H1 (cell line): ENCODE data around the gene NKAIN4. TPM values are rescaled to one million over a fixed set of nuclear protein-coding genes. Genes with fewer than 3 reads are reported as not detected.

Source experiments
- CTCF ChIA-PET: fragments of 300-600 bp; sonication (Branson Sonifier 250); formaldehyde crosslinking; loops from one replicate; lab custom pipeline; 2021; ENCODE audit not compliant: partially characterized antibody; lab: Charles Lee
- POLR2A ChIA-PET: fragments of 300-600 bp; sonication (Branson Sonifier 250); formaldehyde crosslinking; loops from one replicate; lab custom pipeline; 2021; ENCODE audit warnings: inconsistent platforms; ENCODE audit not compliant: partially characterized antibody; lab: Charles Lee
- DNase-seq, 2 experiments: peaks; one replicate each; pipeline versions ENCODE4 v3.0.0 to v3.0.0-alpha.2; 2010 to 2022; ENCODE audit warnings: low spot score in 2 of 2, low read depth in 1 of 2, mixed read lengths in 1 of 2
- FAIRE-seq: peaks from 2 replicates; lab custom pipeline; 2011; peaks lifted over from hg19 to GRCh38; lab: Jason Lieb, UNC
- H2AFZ ChIP-seq: 2 replicates; pipeline ENCODE4 v1.8.1; 2012; ENCODE audit warnings: low read length, inconsistent platforms
- H2AK5ac ChIP-seq: 2 replicates; pipeline ENCODE4 v1.6.1; 2013; ENCODE audit warnings: low read depth, low read length
- H2BK120ac ChIP-seq: replicated peaks from 2 replicates; pipeline ENCODE3; 2013; ENCODE audit warnings: low read depth, low read length, inconsistent platforms
- H2BK12ac ChIP-seq: 2 replicates; pipeline ENCODE4 v1.6.1; 2013; ENCODE audit warnings: low read depth, low read length
- H2BK15ac ChIP-seq: 2 replicates; pipeline ENCODE4 v1.6.1; 2013; ENCODE audit warnings: low read length
- H2BK20ac ChIP-seq: 2 replicates; pipeline ENCODE4 v1.6.1; 2013; ENCODE audit warnings: low read length
- H2BK5ac ChIP-seq: 2 replicates; pipeline ENCODE4 v1.6.1; 2013; ENCODE audit warnings: low read depth, low read length
- H3K14ac ChIP-seq: 2 replicates; pipeline ENCODE4 v1.6.1; 2013; ENCODE audit warnings: inconsistent platforms; ENCODE audit not compliant: insufficient read length
- H3K18ac ChIP-seq: 2 replicates; pipeline ENCODE4 v1.6.1; 2013; ENCODE audit warnings: low read length; ENCODE audit errors: extremely low read depth
- H3K23ac ChIP-seq: 2 replicates; pipeline ENCODE4 v1.6.1; 2013; ENCODE audit warnings: inconsistent platforms; ENCODE audit not compliant: insufficient read length
- H3K23me2 ChIP-seq: 2 replicates; pipeline ENCODE4 v1.6.1; 2013; ENCODE audit warnings: low read depth, low read length
- H3K27ac ChIP-seq: 2 replicates; pipeline ENCODE4 v1.6.1; 2011; ENCODE audit warnings: low read depth, low read length, inconsistent platforms
- H3K27me3 ChIP-seq, 4 experiments: replicated peaks in 1 of 4; 1 replicate in 1 of 4; 2 replicates in 3 of 4; pipeline versions ENCODE4 v1.6.1 to v1.8.1; 2011 to 2013; ENCODE audit warnings: low read length in 3 of 4, mild to moderate bottlenecking in 3 of 4, inconsistent platforms in 2 of 4, mixed read lengths in 2 of 4, moderate library complexity in 1 of 4; ENCODE audit not compliant: control insufficient read depth in 3 of 4, insufficient read depth in 3 of 4; ENCODE audit errors: extremely low read depth in 1 of 4
- H3K36me3 ChIP-seq, 4 experiments: 2 replicates each; pipeline versions ENCODE4 v1.6.1 to v1.8.1; 2011 to 2013; ENCODE audit warnings: mild to moderate bottlenecking in 4 of 4, low read length in 3 of 4, moderate library complexity in 2 of 4, control low read depth in 1 of 4, inconsistent platforms in 1 of 4; ENCODE audit not compliant: insufficient read depth in 4 of 4, control insufficient read depth in 2 of 4
- H3K4ac ChIP-seq: replicated peaks from 2 replicates; pipeline ENCODE3; 2013; ENCODE audit warnings: low read length, low read depth, mixed read lengths, inconsistent platforms; ENCODE audit not compliant: insufficient read length
- H3K4me1 ChIP-seq, 4 experiments: replicated peaks in 1 of 4; 1 replicate in 1 of 4; 2 replicates in 3 of 4; pipeline versions ENCODE4 v1.6.1 to v1.8.1; 2011 to 2013; ENCODE audit warnings: low read length in 3 of 4, inconsistent platforms in 2 of 4, mixed read lengths in 1 of 4; ENCODE audit not compliant: insufficient read depth in 4 of 4, control insufficient read depth in 3 of 4
- H3K4me2 ChIP-seq, 2 experiments: 2 replicates each; pipeline versions ENCODE4 v1.6.1 to v1.8.1; 2011 to 2013; ENCODE audit warnings: low read depth in 2 of 2, low read length in 2 of 2, control low read depth in 1 of 2, inconsistent platforms in 1 of 2, mild to moderate bottlenecking in 1 of 2; ENCODE audit not compliant: insufficient read depth in 1 of 2
- H3K4me3 ChIP-seq, 4 experiments: fragments of 200-600, 300-600 bp in 1 of 4; sonication (generic), shearing (Covaris generic), sonication (Bioruptor Twin) in 1 of 4; 2 replicates each; pipeline versions ENCODE4 v1.5.1 to v1.8.1; 2011 to 2016; ENCODE audit warnings: low read length in 4 of 4, low read depth in 3 of 4, control low read depth in 2 of 4, inconsistent platforms in 2 of 4, mild to moderate bottlenecking in 2 of 4, mixed read lengths in 1 of 4, moderate library complexity in 1 of 4; ENCODE audit not compliant: insufficient read depth in 2 of 4; ENCODE audit errors: extremely low read depth in 1 of 4
- H3K56ac ChIP-seq: replicated peaks from 2 replicates; pipeline ENCODE3; 2013; ENCODE audit warnings: low read depth, mild to moderate bottlenecking, mixed read lengths, low read length, inconsistent platforms; ENCODE audit not compliant: insufficient read length
- H3K79me1 ChIP-seq: 2 replicates; pipeline ENCODE4 v1.6.1; 2013; ENCODE audit warnings: low read depth, low read length, control low read depth
- H3K79me2 ChIP-seq, 2 experiments: 2 replicates each; pipeline versions ENCODE4 v1.6.1 to v1.8.1; 2012 to 2013; ENCODE audit warnings: low read length in 2 of 2, mild to moderate bottlenecking in 2 of 2, inconsistent platforms in 1 of 2; ENCODE audit not compliant: insufficient read depth in 2 of 2, control insufficient read depth in 1 of 2
- H3K9ac ChIP-seq, 4 experiments: replicated peaks in 1 of 4; 1 replicate in 1 of 4; 2 replicates in 3 of 4; pipeline versions ENCODE4 v1.6.1 to v1.8.1; 2011 to 2013; ENCODE audit warnings: low read depth in 3 of 4, low read length in 3 of 4, control low read depth in 2 of 4, mild to moderate bottlenecking in 2 of 4, moderate library complexity in 2 of 4, inconsistent platforms in 1 of 4; ENCODE audit errors: extremely low read depth in 1 of 4
- H3K9me3 ChIP-seq, 2 experiments: 2 replicates each; pipeline versions ENCODE4 v1.6.1 to v1.8.1; 2012 to 2013; ENCODE audit warnings: mild to moderate bottlenecking in 2 of 2, moderate library complexity in 2 of 2, control low read depth in 1 of 2, inconsistent platforms in 1 of 2, low read depth in 1 of 2, low read length in 1 of 2, mixed read lengths in 1 of 2; ENCODE audit not compliant: insufficient read depth in 2 of 2
- H4K20me1 ChIP-seq, 2 experiments: replicated peaks in 1 of 2; 2 replicates each; pipeline versions ENCODE3 to v1.8.1; 2011 to 2013; ENCODE audit warnings: inconsistent platforms in 2 of 2, low read length in 2 of 2, mild to moderate bottlenecking in 1 of 2; ENCODE audit not compliant: insufficient read depth in 2 of 2, control insufficient read depth in 1 of 2
- H4K5ac ChIP-seq: 2 replicates; pipeline ENCODE4 v1.6.1; 2013; ENCODE audit warnings: low read length, low read depth, mixed read lengths, inconsistent platforms; ENCODE audit not compliant: insufficient read length
- H4K8ac ChIP-seq: 2 replicates; pipeline ENCODE4 v1.8.0; 2013; ENCODE audit warnings: mild to moderate bottlenecking, moderate library complexity, low read length, inconsistent platforms; ENCODE audit not compliant: insufficient read depth; ENCODE audit errors: extremely low read depth
- H4K91ac ChIP-seq: replicated peaks from 2 replicates; pipeline ENCODE3; 2013; ENCODE audit warnings: low read length, mixed read lengths, inconsistent platforms; ENCODE audit not compliant: insufficient read length
- ASH2L ChIP-seq: fragments of 200-600, 300-600 bp; sonication (generic); IDR thresholded peaks from one replicate; pipeline ENCODE4 v1.7.1; 2017; ENCODE audit warnings: low read length
- MAFK ChIP-seq: IDR thresholded peaks from 2 replicates; pipeline ENCODE4 v1.6.1; 2012; ENCODE audit warnings: low read depth, mild to moderate bottlenecking, improper control_type of control experiment, low read length
- WGBS, 2 experiments: shearing (Covaris generic) in 1 of 2; methylation state at CpG; one replicate each; pipeline versions ENCODE4 v1.1.6 to v1.1.7; 2013 to 2015; ENCODE audit warnings: low lambda C conversion rate in 2 of 2, mixed read lengths in 2 of 2, inconsistent platforms in 1 of 2, low coverage in 1 of 2, missing lambda C conversion rate in 1 of 2; ENCODE audit not compliant: insufficient replicate concordance in 2 of 2, insufficient coverage in 1 of 2, insufficient read length in 1 of 2; ENCODE audit errors: extremely low coverage in 1 of 2, missing lambda C conversion rate in 1 of 2; 5-methylcytosine and 5-hydroxymethylcytosine counted together
- polyA plus RNA-seq, 7 experiments: library from polyadenylated mRNA; depleted of rRNA in 3 of 7; stranded (reverse) in 5 of 7; unstranded in 2 of 7; fragments of >200 nt in 5 of 7; fragments of 200-250 nt in 2 of 7; gene quantifications; 1 replicate in 5 of 7; 2 replicates in 1 of 7; 4 replicates in 1 of 7; pipeline versions ENCODE4 v1.2.1 to v1.2.3, GENCODE V29; 2011 to 2013; ENCODE audit warnings: missing spikeins in 2 of 7, mixed read lengths in 2 of 7
- total RNA-seq: library from RNA; stranded (reverse); fragmentation: NEBNext Ultra II Directional; extraction: Animal tissue kit (Norgen Biotek cat#: 25700); gene quantifications from 2 replicates; pipeline ENCODE4 v1.2.1, GENCODE V29; 2021

NKAIN4 gene
- total and polyA plus RNA-seq, 2 of the 8 experiments (the other 6 are each of a cell fraction or from before 2014, with no cell fraction given): 6.9 to 17.0 TPM

DNA sequence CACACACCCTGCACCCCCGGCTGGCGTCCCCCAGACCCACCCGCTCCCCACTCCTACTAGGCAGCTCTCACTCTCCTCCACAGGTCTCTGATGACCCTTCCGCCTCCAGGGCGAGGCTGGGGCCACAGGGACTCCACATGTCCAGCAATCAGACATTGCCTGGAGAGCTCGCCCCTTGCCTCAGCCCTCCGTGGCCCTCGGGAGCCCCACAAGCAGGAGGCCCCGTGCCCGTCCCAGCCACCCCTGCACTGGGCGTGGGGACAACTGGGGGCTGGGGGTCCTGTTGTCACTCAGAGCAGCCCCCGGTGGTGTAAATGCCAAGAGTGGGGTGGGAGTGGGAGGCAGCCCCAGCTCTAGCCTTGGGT, 40.3 kb upstream of the NKAIN4 start:
- Histone ChIP-seq H3K4ac (peak overlapping the region; percentile 91), H4K5ac (peak overlapping the region; percentile 30), H3K23ac (no peak overlapping the region), H2BK12ac (peak overlapping the region; percentile 95; the same call in 1 of the 2 replicates), H2BK20ac (0 out of 2 replicates have a peak overlapping the region, but pooled peaks have one; percentile 48), H3K27ac (no peak overlapping the region), H2BK120ac (peak overlapping the region; percentile 43), H2BK5ac (peak overlapping the region; percentile 78; the same call in 1 of the 2 replicates), H2BK15ac (no peak overlapping the region), H3K9me3 (no peaks in the 10 kb centered on the region), H4K20me1 (peaks cover 0 to 3% of the 10 kb centered on the region in 2 experiments), H3K4me1 (peaks cover 0 to 33% (median 26%) of the 10 kb centered on the region in 4 experiments; a peak in 6 of 7 replicates), H3K36me3 (no peaks in the 10 kb centered on the region), H3K23me2 (peaks cover 3% of the 10 kb centered on the region; the same call in 1 of the 2 replicates), H2AFZ (no peak overlapping the region), H2AK5ac (peak overlapping the region; percentile 93; the same call in 1 of the 2 replicates), H3K4me3 (no peak overlapping the region), H3K79me2 (no peaks in the 10 kb centered on the region), H3K4me2 (no peak overlapping the region), H3K14ac (no peak overlapping the region), H4K8ac (peak overlapping the region; percentile 57), H3K79me1 (no peaks in the 10 kb centered on the region; the same call in 1 of the 2 replicates), H3K27me3 (peaks cover 0 to 9% (median 4%) of the 10 kb centered on the region in 4 experiments; a peak in 3 of 7 replicates), H3K18ac (no peak overlapping the region), H3K9ac (no peak overlapping the region), H4K91ac (peak overlapping the region; percentile 54), H3K56ac (no peak overlapping the region)
- no peak for FAIRE-seq
- no peak for DNase-seq
- ChIA-PET POLR2A (interaction anchor here (0.6 to 2.4 kb wide), 12 partner anchors 14 to 86 kb away, joined by 3 to 10 read pairs (median 3); partner anchors contain the start of gene ARFGAP1), CTCF (interaction anchor here (0.6 to 9.9 kb wide), 11 partner anchors 14 to 505 kb away, joined by 3 to 81 read pairs (median 8); partner anchors contain the start of gene BIRC7)
- 82% methylated on average over 12 of the region's 12 CpGs; no CpG with 5 or more reads in 1 of the 2 experiments for WGBS, 2 experiments
- TF ChIP-seq MAFK (no peak), ASH2L (no peak)
